Subcutaneous adipose tissue (tissue), 4 donors: ENCODE results near the gene EYA2. TPM values are rescaled to one million over a fixed set of nuclear protein-coding genes. Genes with fewer than 3 reads are reported as not detected.

Experiments used
- CTCF ChIP-seq: fragments of 450-650 bp; IDR thresholded peaks from one replicate; pipeline ENCODE4 v1.5.1; 2016; ENCODE audit warnings: low read depth, mild to moderate bottlenecking, control low read depth, antibody characterized with exemption, moderate library complexity
- total RNA-seq, 4 donors: library from RNA; depleted of rRNA; stranded (reverse); fragments of >200 nt; gene quantifications; one replicate each; pipeline ENCODE4 v1.1.0, GENCODE V29; 2016

The EYA2 gene
- total RNA-seq, 4 donors from 2014 or later, result 1.3 to 4.7 (median 2.8) TPM

- no peak for TF ChIP-seq CTCF
Measured at GRCh38 chr20:47073766-47074475, 179.3 kb downstream of the EYA2 start.

- TF ChIP-seq CTCF, result no peak
Measured at GRCh38 chr20:47075263-47075662, 180.6 kb downstream of the EYA2 start.

- no peak for TF ChIP-seq CTCF
Measured at GRCh38 chr20:47079047-47079446, 184.4 kb downstream of the EYA2 start.

GRCh38 chr20:47080365-47080764, 185.7 kb downstream of the EYA2 start:
- TF ChIP-seq CTCF, result no peak

- TF ChIP-seq CTCF, result no peak
Measured at GRCh38 chr20:47086316-47086715, 191.7 kb downstream of the EYA2 start.

- TF ChIP-seq CTCF, result no peak
Measured at GRCh38 chr20:47088335-47088734, 193.7 kb downstream of the EYA2 start.

GRCh38 chr20:47089151-47089550, 194.5 kb downstream of the EYA2 start:
- no peak for TF ChIP-seq CTCF
